22Rv1 (cell line): ENCODE data around the gene BCL11B.

Experiments
- ZFX ChIP-seq: fragments of 450-650 bp; IDR thresholded peaks from 2 replicates; pipeline ENCODE4 v1.6.1; 2017; ENCODE audit warnings: antibody characterized with exemption, borderline replicate concordance
- TF ChIP-seq, protein P1 (sequence below): fragments of 450-650 bp; IDR thresholded peaks from 2 replicates; pipeline ENCODE4 v1.5.1; 2017; ENCODE audit warnings: mild to moderate bottlenecking

DNA sequence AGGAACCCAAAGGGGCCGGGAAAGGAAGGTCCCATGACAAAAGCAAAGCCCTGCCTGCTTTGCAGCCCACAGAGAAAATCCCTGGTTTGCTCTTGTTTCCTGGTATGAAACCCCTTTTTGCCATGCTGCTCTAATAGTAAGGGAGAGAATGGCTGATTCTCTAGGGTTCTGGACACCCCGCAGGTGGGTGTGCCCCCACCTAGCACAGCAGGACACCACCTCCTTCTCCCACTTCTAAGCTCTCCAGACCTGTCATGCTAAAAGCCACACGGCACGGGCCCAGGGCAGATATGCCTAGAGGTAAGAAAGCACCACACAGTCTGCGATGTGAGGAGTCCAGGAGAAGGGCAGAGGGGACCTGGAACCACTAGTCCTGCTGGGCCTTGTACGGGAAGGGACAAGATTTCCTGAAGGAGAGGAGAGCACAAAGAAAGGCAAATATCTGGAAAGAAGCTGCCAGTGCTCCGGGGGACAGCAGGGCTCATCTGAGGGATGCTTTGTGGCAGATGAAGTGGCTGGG is 113.3 kb downstream of the BCL11B start:
- TF ChIP-seq, protein P1, sequence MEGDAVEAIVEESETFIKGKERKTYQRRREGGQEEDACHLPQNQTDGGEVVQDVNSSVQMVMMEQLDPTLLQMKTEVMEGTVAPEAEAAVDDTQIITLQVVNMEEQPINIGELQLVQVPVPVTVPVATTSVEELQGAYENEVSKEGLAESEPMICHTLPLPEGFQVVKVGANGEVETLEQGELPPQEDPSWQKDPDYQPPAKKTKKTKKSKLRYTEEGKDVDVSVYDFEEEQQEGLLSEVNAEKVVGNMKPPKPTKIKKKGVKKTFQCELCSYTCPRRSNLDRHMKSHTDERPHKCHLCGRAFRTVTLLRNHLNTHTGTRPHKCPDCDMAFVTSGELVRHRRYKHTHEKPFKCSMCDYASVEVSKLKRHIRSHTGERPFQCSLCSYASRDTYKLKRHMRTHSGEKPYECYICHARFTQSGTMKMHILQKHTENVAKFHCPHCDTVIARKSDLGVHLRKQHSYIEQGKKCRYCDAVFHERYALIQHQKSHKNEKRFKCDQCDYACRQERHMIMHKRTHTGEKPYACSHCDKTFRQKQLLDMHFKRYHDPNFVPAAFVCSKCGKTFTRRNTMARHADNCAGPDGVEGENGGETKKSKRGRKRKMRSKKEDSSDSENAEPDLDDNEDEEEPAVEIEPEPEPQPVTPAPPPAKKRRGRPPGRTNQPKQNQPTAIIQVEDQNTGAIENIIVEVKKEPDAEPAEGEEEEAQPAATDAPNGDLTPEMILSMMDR, result no peak
- no peak for TF ChIP-seq ZFX
